K562 (cell line): ENCODE measurements around the gene MAPK8IP1. TPM values are rescaled to one million over a fixed set of nuclear protein-coding genes. Genes with fewer than 3 reads are reported as not detected.
"Not testable (repeated sequence)": the region's sequence is repeated elsewhere in the genome, so short reads cannot be mapped to it uniquely, and the experiment has no call there.

Source experiments
- ATAC-seq: fragments of 200-7000 bp; cut with Tn5 transposase; 3 replicates; pipeline ENCODE4 v1.9.1; 2020; ENCODE audit warnings: moderate library complexity
- BruUV-seq: library from RNA; stranded (reverse); fragments of 400-500 nt; replicated peaks from 2 replicates; lab custom pipeline; 2021; lab: Mats Ljungman, UMichigan
- CTCF ChIA-PET: fragments of 300-600 bp; formaldehyde crosslinking; extraction: SDS; loops from one replicate; lab custom pipeline; 2021; ENCODE audit warnings: low intra/inter-chr PET ratio; lab: Yijun Ruan, JAX
- POLR2A ChIA-PET: fragments of 300-600, 350-650 bp; sonication (Branson Sonifier 250); formaldehyde crosslinking; extraction: SDS; loops from one replicate; lab custom pipeline; 2021; ENCODE audit warnings: antibody characterized with exemption, inconsistent platforms; lab: Yijun Ruan, JAX
- DNase-seq, 4 experiments: peaks; one replicate each; pipeline versions ENCODE4 v3.0.0 to v3.0.0-alpha.2; 2011 to 2018; ENCODE audit warnings: low spot score in 3 of 4, mixed read lengths in 3 of 4; ENCODE audit errors: extremely low read depth in 1 of 4
- FAIRE-seq: peaks from 2 replicates; lab custom pipeline; 2011; peaks lifted over from hg19 to GRCh38; lab: Jason Lieb, UNC
- H2AFZ ChIP-seq: 2 replicates; pipeline ENCODE4 v1.6.0; 2011; ENCODE audit warnings: low read depth, low read length, control low read depth, inconsistent platforms
- H3K27ac ChIP-seq: fragments of 200-600 bp; 3 replicates; pipeline ENCODE4 v1.8.0; 2011; ENCODE audit warnings: low read depth, mild to moderate bottlenecking, control low read depth, inconsistent platforms, low read length, moderate library complexity, mixed read lengths; ENCODE audit errors: extremely low read depth
- H3K27me3 ChIP-seq, 2 experiments: fragments of 300-600 bp in 1 of 2; 2 replicates in 1 of 2; 3 replicates in 1 of 2; pipeline versions ENCODE4 v1.6.0 to v1.8.0; 2011; ENCODE audit warnings: inconsistent platforms in 2 of 2, low read length in 2 of 2, mild to moderate bottlenecking in 1 of 2, mixed read lengths in 1 of 2, moderate library complexity in 1 of 2; ENCODE audit not compliant: control insufficient read depth in 2 of 2, insufficient read depth in 2 of 2
- H3K36me3 ChIP-seq: fragments of 300-600 bp; 3 replicates; pipeline ENCODE4 v1.8.0; 2011; ENCODE audit warnings: mild to moderate bottlenecking, low read length, inconsistent platforms; ENCODE audit not compliant: control insufficient read depth, insufficient read depth
- H3K4me1 ChIP-seq, 2 experiments: fragments of 200-600 bp in 1 of 2; replicated peaks in 1 of 2; 2 replicates in 1 of 2; 3 replicates in 1 of 2; pipeline versions ENCODE4 v1.5.1 to v1.8.0; 2011; ENCODE audit warnings: inconsistent platforms in 2 of 2, low read length in 2 of 2, mild to moderate bottlenecking in 1 of 2, mixed read lengths in 1 of 2, moderate library complexity in 1 of 2; ENCODE audit not compliant: control insufficient read depth in 2 of 2, insufficient read depth in 2 of 2
- H3K4me2 ChIP-seq: 2 replicates; pipeline ENCODE4 v1.6.1; 2011; ENCODE audit warnings: low read length, control low read depth, inconsistent platforms, mixed read lengths; ENCODE audit not compliant: insufficient read depth
- H3K4me3 ChIP-seq: fragments of 200-600 bp; sonication (generic), shearing (Covaris generic); 2 replicates; pipeline ENCODE4 v1.5.1; 2016; ENCODE audit warnings: control low read depth, inconsistent platforms
- H3K79me2 ChIP-seq: fragments of 200-600 bp; 3 replicates; pipeline ENCODE4 v1.8.0; 2011; ENCODE audit warnings: low read length, inconsistent platforms; ENCODE audit not compliant: control insufficient read depth, insufficient read depth
- H3K9ac ChIP-seq, 2 experiments: 2 replicates each; pipeline versions ENCODE4 v1.6.0 to v1.6.1; 2011; ENCODE audit warnings: low read depth in 2 of 2, low read length in 2 of 2, control low read depth in 1 of 2, inconsistent platforms in 1 of 2, mild to moderate bottlenecking in 1 of 2, mixed read lengths in 1 of 2; ENCODE audit not compliant: insufficient read depth in 1 of 2
- H3K9me1 ChIP-seq: one replicate; pipeline ENCODE4 v1.6.0; 2011; ENCODE audit warnings: inconsistent platforms, mild to moderate bottlenecking, low read length, moderate library complexity; ENCODE audit not compliant: control insufficient read depth, insufficient read depth
- H3K9me3 ChIP-seq: replicated peaks from 2 replicates; pipeline ENCODE4 v1.5.1; 2011; ENCODE audit warnings: low read depth, low read length, inconsistent platforms; ENCODE audit not compliant: control insufficient read depth, insufficient read depth
- H4K20me1 ChIP-seq: replicated peaks from 2 replicates; pipeline ENCODE4 v1.6.1; 2011; ENCODE audit warnings: low read length, inconsistent platforms, mixed read lengths; ENCODE audit not compliant: control insufficient read depth, insufficient read depth
- POLR2G ChIP-seq: fragments of 200-400 bp; formaldehyde crosslinking; IDR thresholded peaks from 2 replicates; pipeline ENCODE4 v1.6.1; 2017; ENCODE audit warnings: low read depth, mild to moderate bottlenecking, antibody characterized with exemption, low read length, moderate library complexity
- ZNF174 ChIP-seq: fragments of 250-450 bp; sonication (Bioruptor Pico); IDR thresholded peaks from 2 replicates; pipeline ENCODE4 v1.4.0; 2020; ENCODE audit warnings: mild to moderate bottlenecking
- WGBS: fragments of 100-300 bp; shearing (Covaris generic); methylation state at CpG from one replicate; pipeline ENCODE4 v1.1.6; 2016; ENCODE audit warnings: low coverage, mixed read lengths; ENCODE audit not compliant: insufficient coverage; ENCODE audit errors: missing lambda C conversion rate; 5-methylcytosine and 5-hydroxymethylcytosine counted together
- in situ Hi-C: fragments of 300-500 bp; cut with MboI; formaldehyde crosslinking; loops from 4 replicates; pipeline ENCODE4 v1.15.0; 2018; ENCODE audit warnings: inconsistent platforms, mixed read lengths
- intact Hi-C: fragments of 100-400 bp; cut with micrococcal nuclease; formaldehyde crosslinking; loops from 2 replicates; pipeline ENCODE4 v1.14.2; 2022
- polyA plus RNA-seq, 8 experiments: library from polyadenylated mRNA; depleted of rRNA in 4 of 8; stranded (reverse) in 5 of 8; unstranded in 3 of 8; fragments of >200 nt; fragmentation: Nextera tagmentation in 2 of 8; fragmentation: Illumina TruSeq in 1 of 8; extraction: Ambion mirVana in 2 of 8; extraction: Trizol in 1 of 8; gene quantifications; 2 replicates each; pipeline versions ENCODE4 v1.2.1 to v1.2.3, GENCODE V29; 2011 to 2014; ENCODE audit warnings: inconsistent platforms in 1 of 8, missing spikeins in 1 of 8
- total RNA-seq, 7 experiments: library from RNA; depleted of rRNA in 6 of 7; stranded (reverse); fragments of >200 nt in 6 of 7; fragmentation: Illumina TruSeq in 2 of 7; extraction: Trizol in 2 of 7; gene quantifications; 2 replicates each; pipeline versions ENCODE4 v1.2.1 to v1.2.3, GENCODE V29; 2011 to 2021; ENCODE audit warnings: low replicate concordance in 1 of 7

MAPK8IP1 gene
- total and polyA plus RNA-seq, 9 of the 15 experiments (the other 6 are each of a cell fraction or from before 2014, with no cell fraction given), result 0.13 to 6.9 (median 2.5) TPM

GRCh38 chr11:45905095-45905494 lies 19.6 kb downstream of the MAPK8IP1 start:
- ChIA-PET CTCF (no interaction called here), POLR2A (no interaction called here)
- ATAC-seq, result no peak
- Histone ChIP-seq H3K9me1 (peaks cover 6% of the 10 kb centered on the region), H2AFZ (no peak overlapping the region), H3K79me2 (no peaks in the 10 kb centered on the region), H3K27me3 (no peaks in the 10 kb centered on the region), H3K9ac (peak overlapping the region in 1 of 2 experiments; percentile 73; a peak in 2 of 4 replicates), H3K4me2 (no peak overlapping the region), H3K4me1 (peaks cover 8 to 79% of the 10 kb centered on the region in 2 experiments; a peak in 4 of 5 replicates), H3K36me3 (peaks cover 8% of the 10 kb centered on the region; the same call in 1 of the 3 replicates), H3K27ac (no peak overlapping the region), H3K9me3 (no peaks in the 10 kb centered on the region), H4K20me1 (0 out of 2 replicates have a peak, but pooled peaks cover 3% of the 10 kb centered on the region), H3K4me3 (no peak overlapping the region)
- no peak for FAIRE-seq
- BruUV-seq, result no TSS peak
- intact Hi-C loops, result no loop called here
- 89% methylated on average over 15 of the region's 19 CpGs for whole genome bisulfite sequencing
- no peak for DNase-seq
- in situ Hi-C loops, result no loop called here
- TF ChIP-seq ZNF174 (CRISPR knock-in tag) (no peak), POLR2G (peak; percentile 51; the same call in 1 of the 2 replicates)

- H3K27ac ChIP-seq, H3K36me3 ChIP-seq, H3K4me3 ChIP-seq, FAIRE-seq, H3K79me2 ChIP-seq, in situ Hi-C loops, H2AFZ ChIP-seq, CTCF ChIA-PET, H3K4me2 ChIP-seq, DNase-seq, BruUV-seq, ATAC-seq, H3K27me3 ChIP-seq, H4K20me1 ChIP-seq, H3K9me3 ChIP-seq, intact Hi-C loops, H3K9me1 ChIP-seq: not testable (repeated sequence)
- POLR2A ChIA-PET, result interaction anchor here (0.6 kb wide), 1 partner anchor 24 kb away, joined by 3 read pairs; no protein-coding TSS in a partner anchor
- 85% methylated on average over 6 of the region's 6 CpGs for WGBS
- Histone ChIP-seq H3K4me1 (peaks cover 8 to 77% of the 10 kb centered on the region in 2 experiments; a peak in 4 of 5 replicates), H3K9ac (peak overlapping the region in 1 of 2 experiments; percentile 73; a peak in 1 of 4 replicates)
Measured at GRCh38 chr11:45905576-45905975, 20.1 kb downstream of the MAPK8IP1 start.
